NCI-H82 treated with DMSO at 0.1 percent for 48 hours (cell line): ENCODE results near the gene C8G.

Source experiments
- DNase-seq: peaks from one replicate; lab custom pipeline; 2025; ENCODE audit not compliant: unreplicated experiment; lab: John Stamatoyannopoulos, UW

Gene C8G

DNA sequence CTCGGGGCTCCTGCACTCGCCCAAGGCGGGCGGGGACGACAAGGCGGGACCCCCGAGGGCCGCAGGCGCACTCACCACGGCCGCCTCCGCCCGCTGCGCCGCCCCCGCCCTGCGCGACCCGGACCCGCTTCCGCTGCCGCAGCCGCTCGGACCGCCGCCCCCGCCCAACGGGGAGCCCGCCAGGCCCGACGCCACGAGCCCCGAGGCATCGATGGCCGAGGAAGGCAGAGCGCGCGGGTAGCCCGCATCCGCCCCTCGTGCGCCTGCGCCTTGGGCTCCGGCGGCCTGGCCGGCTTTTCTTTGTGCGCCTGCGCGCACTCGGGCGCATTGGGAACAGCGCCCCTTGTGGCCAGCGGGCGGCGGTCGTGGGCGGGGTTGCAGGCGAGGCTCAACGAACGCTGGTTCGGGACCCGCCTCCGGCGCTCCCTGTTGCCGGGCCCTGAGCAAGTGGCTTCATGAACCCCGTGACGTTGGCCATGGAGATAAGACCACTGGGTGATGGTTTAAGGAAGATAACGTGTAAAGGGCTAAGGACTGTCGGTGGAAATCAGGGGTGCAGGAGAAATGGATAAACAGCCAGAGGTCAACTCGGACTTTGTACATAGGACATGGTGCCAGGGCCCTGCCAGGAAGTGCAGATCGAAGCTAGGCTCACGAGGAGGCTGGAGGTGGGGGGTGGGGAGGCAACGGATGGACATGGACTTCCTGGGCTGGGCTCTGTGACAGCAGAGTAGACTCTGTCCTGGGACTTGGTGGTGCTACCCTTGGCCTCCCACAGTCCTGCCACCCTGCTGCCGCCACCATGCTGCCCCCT, at the start of gene C8G, which contains the start of gene FBXW5:
Gene C8G (plus strand): TSS at position 725 of the 814 bp plus-strand sequence. CDS start 78 bp downstream, at position 803.
Gene FBXW5 (minus strand): TSS at position 220 of the 814 bp plus-strand sequence. CDS start 655 bp downstream, outside the sequence.
- DNase-seq = peak; percentile 81

DNA sequence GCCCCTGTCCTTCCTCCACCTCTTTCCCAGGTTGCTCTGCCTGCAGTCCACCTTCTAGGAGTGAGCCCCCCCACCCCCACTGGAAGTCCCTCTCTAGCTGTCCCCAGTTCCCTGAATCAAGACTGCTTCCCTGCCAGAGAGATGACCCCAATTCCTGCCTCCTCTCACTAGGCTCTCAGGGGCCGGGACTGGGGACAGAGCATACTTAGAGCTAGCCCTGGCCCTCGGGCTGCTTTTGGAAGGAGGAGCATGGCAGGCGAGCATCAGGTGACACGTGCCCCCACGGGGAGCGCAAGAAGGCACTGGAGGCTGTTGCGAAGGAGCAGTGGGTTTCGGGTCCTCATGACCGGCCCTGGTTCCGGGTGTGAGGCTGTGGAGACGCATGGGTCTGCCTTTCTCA, 49.0 kb upstream of the C8G start:
- DNase-seq = no peak

DNA sequence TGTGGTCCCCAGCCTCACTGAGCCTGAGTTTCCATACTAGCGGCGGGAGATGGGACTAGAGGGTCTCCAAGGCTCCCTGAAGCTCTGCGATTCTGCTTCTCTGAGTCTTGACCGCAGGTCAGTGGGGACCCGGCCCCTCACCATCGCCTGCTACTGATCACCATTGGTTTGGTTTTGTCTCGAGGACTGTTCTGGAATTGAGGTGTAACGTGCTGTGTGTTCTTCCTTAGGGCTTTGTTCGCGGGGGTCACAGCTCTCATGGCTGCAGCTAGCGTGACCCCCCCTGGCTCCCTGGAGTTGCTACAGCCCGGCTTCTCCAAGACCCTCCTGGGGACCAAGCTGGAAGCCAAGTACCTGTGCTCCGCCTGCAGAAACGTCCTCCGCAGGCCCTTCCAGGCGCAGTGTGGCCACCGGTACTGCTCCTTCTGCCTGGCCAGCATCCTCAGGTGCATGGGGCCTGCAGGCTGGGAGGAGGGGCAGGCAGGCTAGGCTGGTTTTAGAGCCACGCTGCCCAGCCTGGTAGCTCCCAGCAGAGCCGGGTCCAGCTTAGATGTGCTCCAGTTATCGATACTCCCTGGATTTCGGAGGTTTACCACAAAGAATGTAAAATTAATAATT, 46.5 kb upstream of the C8G start:
- no peak for DNase-seq

DNA sequence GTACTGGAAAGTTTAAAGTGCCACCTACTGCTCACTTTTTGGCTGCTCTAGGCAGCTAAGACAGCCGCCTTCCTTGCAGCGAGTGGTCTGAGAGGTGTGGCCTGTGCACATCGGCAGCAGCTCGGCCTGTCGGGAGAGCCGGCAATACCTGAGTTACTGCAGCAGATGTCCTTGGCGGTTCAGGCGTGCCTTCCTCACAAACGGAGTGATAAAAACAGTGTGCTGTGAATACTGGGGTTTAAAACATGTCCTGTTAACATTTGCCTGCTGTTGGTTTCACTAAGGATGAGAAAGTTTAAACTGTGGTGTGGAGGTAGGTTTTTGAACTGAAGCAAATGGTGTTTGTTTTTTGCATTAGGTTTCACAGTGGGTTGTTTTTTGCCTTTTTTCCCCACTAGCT, 45.8 kb upstream of the C8G start:
- DNase-seq = no peak

DNA sequence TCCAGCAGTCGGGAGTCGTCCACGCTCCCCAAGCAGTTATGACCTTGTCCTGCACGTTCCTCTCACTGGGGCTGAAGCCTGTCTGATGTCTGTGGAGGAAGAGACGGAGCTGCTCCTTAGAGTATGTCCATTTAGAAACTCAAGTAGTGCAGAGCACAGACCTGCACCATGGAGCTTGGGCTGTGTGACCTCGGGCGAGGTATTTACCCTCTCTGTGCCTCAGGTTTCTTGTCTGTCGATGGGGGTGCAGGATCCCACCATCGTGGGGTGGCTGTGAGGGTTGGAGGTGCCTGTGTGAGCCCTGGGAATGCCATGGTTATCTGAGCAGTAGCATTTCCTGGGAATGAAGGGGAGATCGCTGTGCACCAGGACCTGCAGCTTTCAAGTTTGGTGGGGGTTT, 44.5 kb upstream of the C8G start:
- DNase-seq = no peak

DNA sequence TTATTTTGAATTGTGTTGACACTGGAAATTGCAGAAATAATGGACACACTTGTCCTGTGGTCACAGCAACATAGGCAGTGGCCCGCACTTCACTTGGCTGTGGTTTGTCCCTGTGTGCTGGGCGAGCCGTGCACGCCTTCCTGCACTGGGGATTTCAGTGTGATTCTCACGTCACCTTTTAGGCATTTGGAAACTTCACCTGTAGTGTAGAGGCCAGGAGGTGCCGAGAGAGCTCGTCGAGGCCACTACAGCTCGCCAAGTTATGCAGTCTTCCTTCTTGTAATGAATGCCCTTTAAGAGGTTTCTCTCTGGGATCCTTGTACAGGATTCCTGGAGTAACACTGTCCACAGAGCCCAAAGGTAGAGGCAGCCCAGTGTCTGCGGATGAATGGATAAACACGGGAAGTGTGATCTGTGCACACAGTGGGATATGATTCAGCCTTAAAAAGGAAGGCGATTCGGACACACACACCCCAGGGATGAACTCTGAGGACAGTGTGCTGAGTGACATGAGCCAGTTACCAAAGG, 44.0 kb upstream of the C8G start:
- no peak for DNase-seq

DNA sequence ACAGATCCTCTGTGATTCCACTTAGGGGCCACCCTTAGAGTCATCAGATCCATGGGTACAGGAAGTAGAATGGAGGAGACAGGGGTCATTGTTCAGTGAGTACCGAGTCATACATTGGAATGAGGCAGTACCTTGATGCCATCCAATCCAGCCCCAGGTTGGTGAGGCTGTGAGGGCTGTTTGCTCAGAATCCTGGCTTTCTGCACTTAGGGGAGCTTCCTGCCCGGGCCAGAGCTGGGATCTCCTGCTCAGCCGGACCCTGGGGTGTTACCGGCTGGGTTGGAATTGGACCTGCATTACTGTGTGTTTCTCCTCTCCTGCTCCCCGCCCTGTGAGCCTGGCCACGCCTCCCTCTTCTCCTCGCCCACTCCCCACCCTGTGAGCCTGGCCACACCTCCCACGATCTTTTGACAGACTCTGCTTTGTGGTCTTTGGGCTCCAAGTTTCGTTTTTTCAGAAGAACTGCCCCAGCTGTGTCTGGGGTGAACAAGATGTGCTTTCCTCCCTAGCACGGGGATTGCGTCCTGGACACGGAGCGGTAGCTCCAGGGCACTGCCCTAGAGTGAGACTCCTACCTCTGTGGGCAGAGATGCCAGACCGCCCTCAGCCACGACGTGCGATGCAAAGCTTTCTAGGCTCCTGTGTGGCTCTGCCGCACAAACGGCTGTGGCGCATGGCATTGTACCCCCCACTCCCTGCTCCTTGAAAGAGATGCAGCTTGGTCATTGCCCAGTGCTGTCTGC, 43.4 kb upstream of the C8G start:
- DNase-seq = no peak

DNA sequence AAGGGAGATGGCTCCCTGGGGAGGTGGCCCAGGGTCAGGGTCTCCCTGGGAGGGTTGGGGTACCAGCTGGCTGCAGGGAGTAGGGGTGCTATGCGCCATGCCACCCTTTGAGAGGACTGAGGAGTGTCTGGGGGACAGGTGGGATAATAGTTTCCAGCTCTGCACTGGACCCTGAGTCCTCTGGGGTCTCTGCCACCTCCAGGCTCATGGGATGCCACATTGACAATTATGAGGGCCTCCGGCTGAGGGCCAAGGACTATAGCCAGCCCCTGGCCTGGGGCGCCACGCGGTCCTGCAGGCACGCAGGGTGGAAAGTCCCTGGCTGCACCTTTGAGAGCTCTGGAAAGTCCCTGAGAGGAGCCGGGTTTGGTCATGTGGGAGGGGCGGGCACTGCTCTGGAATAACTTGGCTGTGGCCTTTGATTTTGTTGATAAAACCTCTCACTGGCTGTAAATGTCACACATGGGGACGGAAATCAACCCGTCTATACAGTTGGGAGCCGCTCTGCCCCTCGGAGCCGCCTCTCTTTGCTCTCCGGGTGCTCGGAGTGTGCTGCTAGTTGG, 42.7 kb upstream of the C8G start:
- DNase-seq = no peak

DNA sequence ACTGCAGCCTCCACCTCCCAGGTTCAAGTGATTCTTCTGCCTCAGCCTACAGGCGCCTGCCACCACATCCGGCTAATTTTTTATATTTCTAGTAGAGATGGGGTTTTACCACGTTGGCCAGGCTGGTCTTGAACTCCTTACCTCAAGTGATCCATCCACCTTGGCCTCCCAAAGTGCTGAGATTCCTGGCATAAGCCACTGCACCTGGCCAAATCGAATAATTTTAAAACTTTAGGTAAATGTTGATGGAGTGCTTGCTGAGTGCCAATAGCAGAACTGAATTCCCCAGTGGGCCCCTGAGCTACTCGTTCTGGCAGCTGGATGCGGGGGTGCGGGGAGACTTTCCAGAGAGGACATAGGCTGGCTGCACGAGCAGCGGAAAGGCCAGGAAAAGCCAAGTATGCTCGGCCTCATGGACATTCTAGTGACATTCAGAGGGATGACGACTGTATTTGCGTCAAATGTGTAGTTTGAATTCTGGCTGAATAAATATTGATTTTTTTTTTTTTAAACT, 41.9 kb upstream of the C8G start:
- DNase-seq = no peak

DNA sequence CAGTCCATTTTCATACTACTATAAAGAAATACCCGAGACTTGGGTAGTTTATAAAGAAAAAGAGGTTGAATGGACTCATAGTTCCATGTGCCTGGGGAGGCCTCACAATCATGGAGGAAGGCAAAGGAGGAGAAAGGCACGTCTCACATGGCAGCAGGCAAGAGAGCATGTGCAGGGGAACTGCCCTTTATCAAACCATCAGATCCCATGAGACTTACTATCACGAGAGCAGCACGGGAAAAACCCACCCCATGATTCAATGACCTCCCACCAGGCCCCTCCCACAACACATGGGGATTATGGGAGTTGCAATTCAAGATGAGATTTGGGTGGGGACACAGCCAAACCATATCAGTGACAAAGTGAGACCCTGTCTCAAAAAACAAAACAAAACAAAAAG, 38.8 kb upstream of the C8G start:
- no peak for DNase-seq

DNA sequence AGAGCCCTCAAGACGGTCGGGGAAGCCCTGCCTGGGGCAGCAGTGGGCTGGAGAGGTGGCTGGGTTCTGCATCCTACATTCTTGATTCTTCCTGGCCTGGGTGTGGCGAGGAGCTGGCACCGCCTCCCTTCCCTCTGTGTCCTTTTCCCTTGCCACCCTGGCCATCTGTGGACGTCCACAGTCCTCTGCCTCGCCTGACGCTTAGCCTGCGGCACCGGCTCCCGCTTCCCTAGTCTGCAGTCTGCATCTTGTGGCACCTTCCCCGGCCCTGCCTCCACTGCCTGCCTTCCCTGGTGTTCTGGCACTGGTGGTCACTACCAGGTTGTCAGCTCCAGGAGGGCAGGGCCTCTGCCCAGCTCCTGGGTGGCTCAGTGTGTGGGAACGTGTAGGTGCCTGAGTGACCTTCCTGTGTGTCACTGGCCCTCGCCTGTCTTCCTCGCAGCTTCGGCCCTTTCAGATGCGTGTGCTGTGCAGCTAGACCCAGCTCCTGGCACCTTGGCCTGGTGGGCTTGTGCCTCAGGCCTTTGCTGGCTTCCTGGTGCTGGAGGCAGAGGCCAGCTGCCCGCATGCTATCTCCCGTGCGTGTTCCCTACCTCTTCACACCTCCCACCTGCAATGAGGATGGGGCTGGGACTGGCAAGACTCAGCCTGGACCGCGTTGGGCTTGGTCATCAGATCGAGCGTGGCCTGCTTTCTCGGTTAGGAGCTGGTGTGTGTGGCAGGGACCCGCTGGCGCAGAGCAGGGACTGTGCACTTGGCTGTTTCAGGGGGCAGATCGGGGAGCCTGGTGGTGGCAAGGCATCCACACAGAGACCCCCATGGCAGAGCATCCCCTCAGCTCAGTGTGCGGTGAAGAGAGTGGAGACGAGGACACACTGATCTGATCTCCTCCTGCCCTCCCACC, 37.8 kb upstream of the C8G start:
- no peak for DNase-seq

DNA sequence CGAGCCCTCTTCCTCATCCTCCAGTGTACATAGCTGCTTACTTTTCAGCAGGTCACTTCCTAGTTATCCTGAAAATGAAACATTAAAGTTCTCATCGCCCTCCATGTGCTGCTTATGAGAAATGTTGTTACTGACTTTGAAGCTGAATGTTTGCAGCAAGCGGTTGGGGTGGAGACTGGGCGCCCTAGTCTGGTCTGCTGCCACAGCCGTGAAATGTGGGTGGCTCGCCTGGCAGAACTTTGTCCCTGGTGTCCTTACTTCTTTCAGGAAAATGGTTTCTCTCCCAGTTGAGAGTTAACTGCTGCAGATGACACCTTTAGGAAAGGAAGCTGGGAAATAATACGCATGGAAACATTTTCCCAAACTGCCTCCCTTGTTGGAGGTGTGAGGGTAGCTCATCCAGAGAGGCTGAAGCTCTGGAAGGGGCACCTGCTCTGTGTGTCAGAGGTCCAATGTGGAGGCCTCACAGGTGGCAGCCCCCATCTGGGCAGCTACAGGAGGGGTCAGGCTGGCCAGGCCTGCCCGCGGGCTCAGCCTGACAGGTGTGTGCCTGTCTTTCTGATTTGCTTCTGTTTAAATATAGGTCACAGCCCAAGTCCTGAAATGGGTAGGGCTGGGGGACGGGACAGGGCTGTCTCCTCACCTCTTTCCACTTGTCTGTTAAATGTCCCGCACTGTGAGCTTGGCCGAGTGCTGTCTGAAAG, 34.7 kb upstream of the C8G start:
- no peak for DNase-seq

DNA sequence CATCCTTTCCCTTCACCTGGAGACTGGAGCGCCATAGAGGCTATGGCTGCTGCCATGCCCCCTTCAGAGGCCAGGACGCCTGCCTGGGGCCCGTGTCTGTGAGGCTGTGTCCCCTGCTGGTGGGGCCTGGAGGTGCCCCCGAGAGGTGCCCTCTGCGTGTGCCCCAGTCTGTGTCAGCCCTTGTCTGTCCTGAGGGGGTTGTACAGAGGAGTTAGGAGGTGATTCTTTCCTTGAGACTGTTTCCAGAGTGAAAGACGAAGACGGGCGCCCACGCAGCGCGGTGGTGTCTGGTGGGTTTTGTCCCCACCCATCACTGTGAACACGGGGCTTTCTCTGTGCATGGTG, 34.2 kb upstream of the C8G start:
- DNase-seq = no peak

DNA sequence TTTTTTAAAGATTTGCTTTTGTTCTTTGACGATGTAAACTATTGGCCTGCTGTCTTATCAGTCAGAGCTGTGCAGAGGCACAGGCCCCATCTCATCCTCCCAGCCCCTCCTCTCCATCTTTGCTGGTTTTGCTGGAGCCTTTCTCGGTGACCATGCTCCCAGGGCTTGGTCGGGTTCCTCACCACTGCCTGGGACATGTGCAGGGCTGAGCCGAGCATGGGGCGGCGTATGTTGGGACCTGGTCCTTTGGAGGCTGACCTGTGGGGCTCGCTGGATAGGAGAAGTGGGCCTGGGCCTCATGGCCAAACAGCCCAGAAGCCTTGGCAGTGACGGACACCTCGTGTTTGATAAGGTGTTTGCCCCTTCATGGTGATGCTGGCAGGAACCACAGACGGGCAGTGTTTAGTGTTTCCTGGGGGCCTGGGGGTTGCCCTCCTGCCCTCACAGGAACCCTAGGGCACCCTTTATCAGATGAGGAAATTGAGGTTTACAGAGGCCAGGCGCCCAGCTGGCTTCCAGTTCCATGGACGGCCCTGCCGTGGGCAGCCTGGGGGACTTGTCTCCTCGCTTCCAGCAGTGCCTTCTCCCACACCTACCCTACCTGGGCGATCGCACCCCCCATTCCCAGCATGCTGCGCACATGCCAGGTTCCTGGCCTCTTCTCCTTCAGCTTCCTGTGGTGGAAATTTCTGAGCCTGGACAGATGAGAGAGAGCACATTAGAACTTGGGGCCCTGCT, 31.2 kb upstream of the C8G start:
- DNase-seq = no peak

DNA sequence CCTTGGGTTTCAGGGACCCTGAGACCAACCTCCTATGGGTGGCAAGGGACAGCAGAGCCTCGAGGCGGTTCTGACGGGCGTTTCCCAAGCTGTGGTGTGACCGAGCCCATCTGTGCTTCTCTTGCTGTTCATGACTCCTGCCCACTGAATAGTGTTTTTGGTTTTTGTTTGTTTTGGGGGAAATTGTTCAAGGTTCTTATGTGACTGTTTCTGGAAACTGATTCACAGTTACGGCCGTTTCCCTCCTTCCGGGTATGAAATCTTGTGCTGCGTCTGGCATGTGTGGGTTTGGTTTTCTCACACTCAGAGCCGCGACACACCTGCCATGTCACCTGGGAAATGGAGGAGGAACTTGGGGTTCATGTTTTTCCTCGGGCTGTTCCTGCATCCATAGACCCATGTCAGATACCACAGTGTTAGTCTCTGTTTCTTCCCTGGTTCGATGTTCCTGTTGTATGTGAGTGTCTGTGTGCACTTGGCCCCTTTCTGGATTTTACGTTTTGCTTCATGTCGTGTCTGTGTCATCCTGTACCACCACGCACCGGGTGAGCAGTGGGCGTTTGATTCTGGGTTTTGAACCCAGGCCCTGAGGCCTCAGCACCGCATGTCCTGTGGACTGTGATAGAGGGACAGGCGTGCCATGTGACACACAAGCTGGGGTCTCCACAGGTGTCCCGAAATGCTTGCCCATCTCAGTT, 29.3 kb upstream of the C8G start:
- no peak for DNase-seq

DNA sequence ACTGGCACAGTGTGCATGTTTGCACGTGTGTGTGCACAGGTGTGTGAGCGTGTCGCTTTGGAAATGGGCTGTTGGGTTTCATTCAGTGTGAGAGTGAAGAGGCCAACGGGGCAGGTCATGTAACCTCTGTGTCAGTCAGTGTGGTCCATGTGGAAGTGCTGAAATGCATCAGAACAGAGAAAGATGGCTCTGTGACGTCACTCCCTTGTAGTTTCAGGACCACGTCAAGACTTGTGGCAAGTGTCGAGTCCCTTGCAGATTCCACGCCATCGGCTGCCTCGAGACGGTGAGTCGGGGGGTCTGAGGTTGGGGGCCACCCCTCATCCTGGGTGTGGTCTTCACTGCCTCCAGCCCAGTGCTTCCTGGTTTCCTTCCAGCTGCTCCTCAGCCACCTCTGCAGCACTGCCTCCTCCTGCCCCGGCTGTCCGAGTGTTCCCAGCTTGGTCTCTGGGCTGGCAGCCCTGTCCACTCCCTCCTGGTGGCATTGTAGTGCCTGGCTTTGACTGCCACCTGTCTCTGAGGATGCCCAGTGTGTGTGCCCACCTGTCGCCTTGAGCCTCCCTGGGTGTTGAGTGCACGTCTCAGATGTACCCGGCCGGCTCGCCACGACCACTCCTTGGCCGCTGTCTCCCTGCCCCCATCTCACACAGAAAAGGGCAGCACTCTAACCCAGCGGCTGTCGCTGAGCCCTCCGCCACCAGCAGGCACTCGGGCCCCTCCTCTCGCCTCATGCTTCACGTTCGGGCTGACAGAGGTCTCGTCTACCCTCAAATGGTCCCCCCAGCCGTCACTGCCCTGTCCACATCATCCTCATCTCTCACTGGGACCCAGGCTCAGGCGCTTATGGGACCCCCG, 28.5 kb upstream of the C8G start:
- no peak for DNase-seq

DNA sequence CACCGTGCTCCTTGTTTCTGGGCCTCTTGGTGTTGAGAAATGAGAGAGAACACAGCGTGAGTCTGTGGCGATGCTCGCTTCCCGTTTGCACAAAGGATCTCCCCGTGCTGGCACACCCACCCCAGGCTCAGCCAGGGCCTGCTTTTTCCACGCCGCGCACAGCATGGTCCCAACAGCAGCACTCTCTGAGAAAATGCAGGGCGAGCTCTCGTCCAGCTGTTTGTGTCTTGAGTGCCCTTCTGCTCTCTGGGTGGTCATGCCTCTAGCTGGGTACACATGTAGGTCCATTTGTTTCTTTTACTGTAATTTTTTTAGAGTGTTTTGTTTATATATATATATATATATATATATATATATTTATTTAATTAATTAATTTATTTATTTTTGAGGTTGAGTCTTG, 27.1 kb upstream of the C8G start:
- no peak for DNase-seq
